GM12878 (cell line): ENCODE measurements around the gene UPP2. TPM values are rescaled to one million over a fixed set of nuclear protein-coding genes. Genes with fewer than 3 reads are reported as not detected.

Experiments used
- ATAC-seq: fragments of 200-7000 bp; cut with Tn5 transposase; 3 replicates; pipeline ENCODE4 v1.9.1; 2020; ENCODE audit warnings: mild to moderate bottlenecking, moderate library complexity
- BruUV-seq: library from RNA; stranded (reverse); fragments of 400-500 nt; replicated peaks from 2 replicates; lab custom pipeline; 2021; lab: Mats Ljungman, UMichigan
- CTCF ChIA-PET: fragments of 300-600 bp; sonication (Branson Sonifier 250); formaldehyde crosslinking; extraction: SDS; loops from one replicate; lab custom pipeline; 2021; ENCODE audit warnings: inconsistent platforms; lab: Yijun Ruan, JAX
- POLR2A ChIA-PET: fragments of 350-600 bp; formaldehyde crosslinking; extraction: SDS; loops from one replicate; lab custom pipeline; 2021; ENCODE audit warnings: inconsistent platforms; lab: Charles Lee
- RAD21 ChIA-PET: fragments of 300-600 bp; sonication (Branson Sonifier 250); formaldehyde crosslinking; loops from one replicate; lab custom pipeline; 2023; ENCODE audit warnings: antibody characterized with exemption; ENCODE audit not compliant: unreplicated experiment; lab: Charles Lee
- SMC1A ChIA-PET: fragments of 300-600 bp; sonication (Branson Sonifier 250); formaldehyde crosslinking; loops from one replicate; lab custom pipeline; 2023; ENCODE audit not compliant: unreplicated experiment, uncharacterized antibody; lab: Charles Lee
- DNase-seq: peaks from one replicate; pipeline ENCODE4 v3.0.0-alpha.2; 2011; ENCODE audit warnings: low read depth, low spot score
- FAIRE-seq: peaks from 3 replicates; lab custom pipeline; 2011; peaks lifted over from hg19 to GRCh38; lab: Jason Lieb, UNC
- H2AFZ ChIP-seq: 2 replicates; pipeline ENCODE4 v1.6.0; 2011; ENCODE audit warnings: low read depth, low read length, control low read depth; ENCODE audit not compliant: control insufficient read depth
- H3K27ac ChIP-seq: 2 replicates; pipeline ENCODE4 v1.5.1; 2011; ENCODE audit warnings: control low read depth; ENCODE audit not compliant: control insufficient read depth, insufficient read depth
- H3K27me3 ChIP-seq, 2 experiments: replicated peaks in 1 of 2; 2 replicates each; pipeline versions ENCODE4 v1.6.0 to v1.6.1; 2011; ENCODE audit warnings: low read length in 1 of 2; ENCODE audit not compliant: control insufficient read depth in 2 of 2, insufficient read depth in 2 of 2
- H3K36me3 ChIP-seq, 2 experiments: 2 replicates each; pipeline ENCODE4 v1.5.1; 2011; ENCODE audit warnings: low read length in 1 of 2; ENCODE audit not compliant: control insufficient read depth in 2 of 2, insufficient read depth in 2 of 2
- H3K4me1 ChIP-seq: 2 replicates; pipeline ENCODE4 v1.6.1; 2011; ENCODE audit warnings: mild to moderate bottlenecking, low read length, moderate library complexity, mixed read lengths; ENCODE audit not compliant: control insufficient read depth, insufficient read depth
- H3K4me2 ChIP-seq: 2 replicates; pipeline ENCODE4 v1.6.0; 2011; ENCODE audit warnings: control low read depth; ENCODE audit not compliant: control insufficient read depth, insufficient read depth
- H3K4me3 ChIP-seq: fragments of 200-600 bp; sonication (generic); 2 replicates; pipeline ENCODE4 v1.5.1; 2016
- H3K79me2 ChIP-seq: 2 replicates; pipeline ENCODE4 v1.6.0; 2011; ENCODE audit warnings: low read length; ENCODE audit not compliant: control insufficient read depth, insufficient read depth
- H3K9ac ChIP-seq: 2 replicates; pipeline ENCODE4 v1.8.0; 2011; ENCODE audit warnings: low read length, control low read depth, mixed read lengths; ENCODE audit not compliant: control insufficient read depth, insufficient read depth
- H3K9me3 ChIP-seq: replicated peaks from 3 replicates; pipeline ENCODE4 v1.5.1; 2011; ENCODE audit warnings: mild to moderate bottlenecking, low read length; ENCODE audit not compliant: control insufficient read depth, insufficient read depth
- H4K20me1 ChIP-seq: 2 replicates; pipeline ENCODE4 v1.6.0; 2011; ENCODE audit not compliant: control insufficient read depth, insufficient read depth
- CBX3 ChIP-seq: fragments of 200-600 bp; sonication (generic); IDR thresholded peaks from 2 replicates; pipeline ENCODE4 v1.6.1; 2016; ENCODE audit warnings: low read depth, borderline replicate concordance
- POU2F2 ChIP-seq: IDR thresholded peaks from 3 replicates; pipeline ENCODE4 v1.6.1; 2011; ENCODE audit warnings: low read depth, mild to moderate bottlenecking, low read length, borderline replicate concordance
- RBBP5 ChIP-seq: fragments of 200-600 bp; sonication (generic); conservative IDR thresholded peaks from 2 replicates; pipeline ENCODE4 v1.6.1; 2016
- SUZ12 ChIP-seq: fragments of 200-600 bp; sonication (generic); IDR thresholded peaks from one replicate; pipeline ENCODE4 v1.6.1; 2018; ENCODE audit warnings: antibody characterized with exemption, mild to moderate bottlenecking; ENCODE audit not compliant: unreplicated experiment
- ZNF384 ChIP-seq: IDR thresholded peaks from 2 replicates; pipeline ENCODE4 v1.6.1; 2012; ENCODE audit warnings: low read depth, mild to moderate bottlenecking, low read length, improper control_type of control experiment, borderline replicate concordance
- WGBS: methylation state at CpG from one replicate; pipeline ENCODE4 v1.1.6; 2016; ENCODE audit warnings: low lambda C conversion rate; ENCODE audit not compliant: insufficient replicate concordance, insufficient coverage; ENCODE audit errors: missing lambda C conversion rate; 5-methylcytosine and 5-hydroxymethylcytosine counted together
- in situ Hi-C: fragments of 300-500 bp; cut with MboI; formaldehyde crosslinking; loops from 9 replicates; pipeline ENCODE4 v1.14.3; 2018; ENCODE audit warnings: mixed read lengths
- intact Hi-C: fragments of 100-400 bp; cut with micrococcal nuclease; formaldehyde crosslinking; loops from one replicate; pipeline ENCODE4 v1.14.2; 2022; ENCODE audit not compliant: unreplicated experiment
- polyA plus RNA-seq, 11 experiments: library from polyadenylated mRNA; depleted of rRNA in 4 of 11; unstranded in 6 of 11; stranded (reverse) in 5 of 11; fragments of >200 nt; fragmentation: Nextera tagmentation in 4 of 11; fragmentation: Illumina TruSeq in 1 of 11; extraction: Ambion mirVana in 4 of 11; extraction: Trizol in 1 of 11; gene quantifications; 1 replicate in 1 of 11; 2 replicates in 10 of 11; pipeline versions ENCODE4 v1.2.1 to v1.2.3, GENCODE V29; 2011 to 2016; ENCODE audit warnings: inconsistent platforms in 2 of 11, missing spikeins in 2 of 11, low read depth in 1 of 11
- total RNA-seq, 4 experiments: library from RNA; depleted of rRNA in 3 of 4; stranded (reverse); fragments of >200 nt in 3 of 4; fragmentation: Illumina TruSeq in 1 of 4; extraction: Trizol in 1 of 4; gene quantifications; 2 replicates each; pipeline versions ENCODE4 v1.2.1 to v1.2.3, GENCODE V29; 2013 to 2021

UPP2 gene
- total and polyA plus RNA-seq, 10 of the 15 experiments (the other 5 are each of a cell fraction or from before 2014, with no cell fraction given) = not detected

DNA sequence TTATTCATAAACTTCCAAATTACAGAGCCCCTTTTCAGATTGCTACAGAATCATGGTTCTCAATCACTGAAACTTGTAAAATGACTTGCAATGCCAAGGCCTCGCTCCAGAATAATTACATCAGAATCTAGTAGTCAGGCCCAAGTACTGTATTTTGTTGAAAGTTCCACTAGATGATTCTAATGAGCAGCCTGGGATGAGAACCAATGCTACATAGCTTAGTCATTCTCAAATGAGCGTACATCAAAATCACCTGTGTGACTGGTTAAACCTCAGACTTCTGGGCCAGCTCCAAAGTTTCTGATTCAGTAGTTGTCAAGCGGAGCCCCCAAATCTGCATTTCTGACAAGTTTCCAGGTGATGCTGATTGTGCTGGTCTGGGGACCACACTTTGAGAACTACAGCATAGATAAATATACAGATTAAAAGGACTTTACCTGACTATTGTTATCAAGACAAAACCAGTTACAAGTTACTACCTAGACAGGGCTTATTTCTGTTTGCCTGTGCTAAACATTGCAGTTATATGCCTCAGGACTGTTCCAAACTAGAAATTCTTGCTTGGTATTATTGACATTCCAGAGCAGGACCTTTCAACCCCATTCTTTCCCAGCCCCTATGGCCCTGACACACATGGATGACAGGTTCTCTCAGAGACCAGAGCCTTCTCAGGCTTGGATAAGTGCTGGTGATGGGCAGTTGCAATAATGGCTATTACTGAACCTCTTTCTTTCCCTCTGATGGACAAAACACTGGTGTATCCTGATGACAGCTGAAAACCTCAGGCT, 83.1 kb downstream of the UPP2 start:
- ChIA-PET POLR2A (no interaction called here), CTCF (no interaction called here), RAD21 (no interaction called here), SMC1A (no interaction called here)
- peaks cover 0 to 8% of the 10 kb centered on the region in 2 experiments; a peak in 3 of 4 replicates for H3K27me3 ChIP-seq
- in situ Hi-C loops = loop anchor here (5.0 kb wide), 1 partner anchor 563 kb away; no protein-coding TSS in a partner anchor
- H3K4me1 ChIP-seq = no peaks in the 10 kb centered on the region
- H3K27ac ChIP-seq = no peak overlapping the region
- H2AFZ ChIP-seq = no peak overlapping the region
- no peaks in the 10 kb centered on the region for H3K79me2 ChIP-seq
- H3K9ac ChIP-seq = no peak overlapping the region
- no peaks in the 10 kb centered on the region for H3K36me3 ChIP-seq
- BruUV-seq = no TSS peak
- FAIRE-seq (no peak), DNase-seq (no peak), ATAC-seq (no peak)
- WGBS = 32% methylated on average over 3 of the region's 3 CpGs
- no peak overlapping the region for H3K4me3 ChIP-seq
- H3K4me2 ChIP-seq = no peak overlapping the region
- intact Hi-C loops = no loop called here
- no peaks in the 10 kb centered on the region for H3K9me3 ChIP-seq
- H4K20me1 ChIP-seq = no peaks in the 10 kb centered on the region
- TF ChIP-seq POU2F2 (no peak), RBBP5 (no peak), CBX3 (no peak), ZNF384 (no peak), SUZ12 (no peak)

Other genes with a start within 250 kb of the UPP2 start
- 0.06 TPM in 1 of 2 replicates, not detected in the other for gene ACVR1, start 225.5 kb upstream of the UPP2 start, total RNA-seq (2014; rRNA removed)
- 0.05 TPM in 1 of 2 replicates, not detected in the other for gene ACVR1, start 225.5 kb upstream of the UPP2 start, total RNA-seq (2014; rRNA removed; fragmentation: Illumina TruSeq; extraction: Trizol)
- 0.13 and 0.16 TPM in 2 replicates for gene ACVR1, start 225.5 kb upstream of the UPP2 start, total RNA-seq (2021)
- 0.07 and 0.09 TPM in 2 replicates for gene ACVR1, start 225.5 kb upstream of the UPP2 start, polyA plus RNA-seq (2011; rRNA removed)
- 0.21 and 0.62 TPM in 2 replicates for gene ACVR1, start 225.5 kb upstream of the UPP2 start, polyA plus RNA-seq (2014; fragmentation: Illumina TruSeq; extraction: Trizol)
- gene ACVR1, start 225.5 kb upstream of the UPP2 start, polyA plus RNA-seq (2014; fragmentation: Nextera tagmentation; extraction: Ambion mirVana) = not detected
- gene ACVR1, start 225.5 kb upstream of the UPP2 start, polyA plus RNA-seq (2014; rRNA removed) = not detected in 2 replicates
- gene ACVR1, start 225.5 kb upstream of the UPP2 start, polyA plus RNA-seq (2016; fragmentation: Nextera tagmentation; extraction: Ambion mirVana) = under 1 TPM; 0.15 to 0.24 TPM